HG02885 (cell line): ENCODE results near the gene EFCAB12.
"Not testable (repeated sequence)": the region's sequence is repeated elsewhere in the genome, so short reads cannot be mapped to it uniquely, and the experiment has no call there.

Source experiments
- ATAC-seq: cut with Tn5 transposase; IDR thresholded peaks from one replicate; pipeline ENCODE4 v1.9.1; 2021; ENCODE audit warnings: mild to moderate bottlenecking; ENCODE audit not compliant: unreplicated experiment, poor library complexity

The EFCAB12 gene

DNA sequence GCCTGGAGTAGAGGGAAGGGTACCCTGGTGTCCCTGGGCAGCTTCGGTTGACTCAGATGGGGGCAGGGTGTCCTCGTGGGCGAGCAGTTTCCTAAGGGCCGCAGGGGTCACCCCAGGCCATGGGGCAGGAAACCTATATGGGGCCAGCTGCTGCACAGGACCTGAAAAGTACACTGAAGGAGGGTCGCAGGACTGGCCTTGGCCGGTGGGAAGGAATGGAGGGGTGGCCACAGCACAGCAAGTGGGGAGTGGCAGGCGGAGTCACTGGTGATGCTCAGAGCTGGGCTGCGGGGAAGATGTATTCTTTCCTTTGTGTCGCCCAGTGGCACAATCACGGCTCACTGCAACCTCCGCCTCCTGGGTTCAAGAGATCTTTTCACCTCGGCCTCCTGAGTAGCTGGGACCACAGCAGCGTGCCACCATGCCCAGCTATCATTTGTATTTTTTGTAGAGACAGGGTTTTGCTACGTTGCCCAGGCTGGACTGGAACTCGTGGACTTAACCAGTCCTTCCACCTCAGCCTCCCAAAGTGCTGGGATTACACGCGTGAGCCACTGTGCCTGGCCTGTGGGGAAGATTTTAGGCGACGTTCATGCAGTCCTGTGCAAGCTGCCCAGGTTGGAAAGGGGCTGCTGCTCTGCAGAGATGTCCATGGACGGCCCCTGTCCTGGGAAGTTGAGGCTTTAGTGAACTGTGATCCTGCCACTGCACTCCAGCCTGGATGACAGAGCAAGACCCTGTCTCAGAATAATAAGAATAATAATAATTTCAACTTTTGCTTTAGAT, 57.2 kb downstream of the EFCAB12 start:
- ATAC-seq: no peak

DNA sequence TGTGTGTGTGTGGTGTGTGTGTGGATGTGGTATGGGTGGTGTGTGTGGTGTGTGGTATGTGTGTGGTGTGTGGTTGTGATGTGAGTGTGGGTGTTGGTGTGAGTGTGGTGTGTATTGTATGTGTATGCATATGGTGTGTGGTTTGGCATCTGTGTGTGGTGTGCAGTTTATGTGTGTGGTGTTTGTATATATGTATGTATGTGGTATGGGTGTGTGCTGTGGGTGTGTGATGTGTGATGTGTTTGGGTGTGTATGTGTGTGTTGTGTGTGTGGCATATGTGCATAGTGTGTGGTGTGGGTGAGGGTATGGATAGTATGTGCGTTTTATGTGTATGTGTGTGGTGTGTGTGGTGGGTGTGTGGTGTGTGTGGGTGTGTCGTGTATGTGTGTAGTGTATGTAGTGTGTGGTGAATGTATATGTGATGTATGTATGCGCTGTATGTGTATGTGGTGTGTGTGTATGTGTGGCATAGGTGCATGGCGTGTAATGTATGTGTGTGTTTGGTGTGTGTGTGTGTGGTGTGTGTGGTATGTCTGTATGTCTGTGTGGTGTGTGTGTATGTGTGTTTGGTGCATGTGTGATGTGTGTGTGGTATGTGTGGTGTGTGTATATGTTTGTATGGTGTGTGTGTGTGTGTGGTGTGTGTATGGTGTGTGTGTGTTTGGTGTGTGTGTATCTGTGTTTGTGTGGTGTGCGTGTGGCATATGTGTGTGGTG, 58.0 kb downstream of the EFCAB12 start:
- ATAC-seq: no peak

- ATAC-seq: no peak
Measured at GRCh38 chr3:129369711-129370110, 58.7 kb downstream of the EFCAB12 start.

GRCh38 chr3:129367821-129368220, 60.6 kb downstream of the EFCAB12 start:
- ATAC-seq: no peak

DNA sequence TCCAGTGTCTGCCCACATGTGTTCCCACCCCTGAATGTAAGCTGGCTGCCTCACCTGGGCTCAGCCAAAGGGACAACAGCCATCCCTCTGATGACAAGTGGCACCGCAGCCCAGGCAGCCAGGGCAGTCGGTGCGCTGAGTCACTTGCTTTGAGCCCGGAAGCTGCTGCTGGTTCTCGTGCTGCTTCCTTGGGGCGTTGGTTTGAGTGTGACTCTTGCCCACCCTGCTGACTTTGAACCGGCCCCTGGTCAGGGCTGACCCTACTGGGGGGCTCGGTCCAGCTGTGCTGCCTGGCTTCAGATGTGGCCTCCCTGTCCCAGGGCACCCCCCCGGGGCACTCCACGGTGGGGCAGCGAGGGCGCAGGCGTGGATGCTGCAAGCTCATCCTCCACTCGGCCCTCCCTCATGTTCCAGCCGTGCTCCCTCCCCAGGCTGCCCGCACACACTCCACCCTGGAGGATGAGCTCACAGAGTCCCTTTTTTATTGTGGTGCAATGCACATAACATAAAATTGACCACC, 62.1 kb downstream of the EFCAB12 start:
- ATAC-seq: no peak

- ATAC-seq: no peak
Measured at GRCh38 chr3:129365296-129366136, 62.9 kb downstream of the EFCAB12 start.

DNA sequence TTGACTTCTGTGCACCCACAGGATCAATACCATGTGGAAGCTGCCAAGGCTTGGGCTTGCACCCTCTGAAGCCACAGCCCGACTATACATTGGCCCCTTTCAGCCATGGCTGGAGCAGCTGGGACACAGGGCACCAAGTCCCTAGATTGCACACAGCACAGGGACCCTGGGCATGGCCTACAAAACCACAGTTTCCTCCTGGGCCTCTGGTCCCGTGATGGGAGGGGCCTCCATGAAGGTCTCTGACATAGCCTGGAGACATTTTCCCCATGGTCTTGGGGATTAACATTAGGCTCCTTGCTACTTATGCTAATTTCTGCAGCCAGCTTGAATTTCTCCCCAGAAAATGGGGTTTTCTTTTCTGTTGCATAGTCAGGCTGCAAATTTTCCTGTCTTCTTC, 63.6 kb downstream of the EFCAB12 start:
- not testable (repeated sequence) for ATAC-seq

- ATAC-seq: not testable (repeated sequence)
Measured at GRCh38 chr3:129363356-129363755, 65.1 kb downstream of the EFCAB12 start.

DNA sequence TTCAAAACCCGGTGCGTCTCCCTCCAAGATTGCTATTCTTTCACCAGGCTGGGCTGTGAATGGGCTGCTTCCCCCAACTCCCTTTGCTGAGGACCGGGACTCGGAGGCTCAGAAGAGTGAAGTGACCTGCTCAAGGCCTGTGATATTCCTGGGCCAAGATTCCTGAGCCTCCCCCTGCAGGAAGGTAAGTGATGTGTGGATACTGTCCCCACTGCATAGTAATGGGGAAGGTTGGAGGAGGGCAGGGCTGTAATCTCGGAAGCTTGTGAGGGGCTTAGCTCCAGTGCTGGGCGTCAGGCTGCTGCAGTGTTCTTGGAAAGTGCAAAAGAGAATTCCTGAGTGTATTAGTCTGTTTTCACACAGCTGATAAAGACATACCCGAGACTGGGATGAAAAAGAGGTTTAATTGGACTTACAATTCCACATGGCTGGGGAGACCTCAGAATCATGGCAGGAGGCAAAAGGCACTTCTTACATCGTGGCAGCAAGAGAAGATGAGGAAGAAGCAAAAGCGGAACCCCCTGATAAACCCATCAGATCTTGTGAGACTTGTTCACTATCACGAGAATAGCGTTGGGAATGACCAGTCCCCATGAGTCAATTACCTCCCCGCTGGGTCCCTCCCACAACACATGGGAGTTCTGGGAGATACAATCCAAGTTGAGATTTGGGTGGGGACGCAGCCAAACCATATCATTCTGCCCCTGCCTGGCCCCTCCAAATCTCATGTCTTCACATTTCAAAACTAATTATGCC, 67.6 kb downstream of the EFCAB12 start:
- ATAC-seq: no peak

- no peak for ATAC-seq
Measured at GRCh38 chr3:129360171-129360611, 68.2 kb downstream of the EFCAB12 start.

DNA sequence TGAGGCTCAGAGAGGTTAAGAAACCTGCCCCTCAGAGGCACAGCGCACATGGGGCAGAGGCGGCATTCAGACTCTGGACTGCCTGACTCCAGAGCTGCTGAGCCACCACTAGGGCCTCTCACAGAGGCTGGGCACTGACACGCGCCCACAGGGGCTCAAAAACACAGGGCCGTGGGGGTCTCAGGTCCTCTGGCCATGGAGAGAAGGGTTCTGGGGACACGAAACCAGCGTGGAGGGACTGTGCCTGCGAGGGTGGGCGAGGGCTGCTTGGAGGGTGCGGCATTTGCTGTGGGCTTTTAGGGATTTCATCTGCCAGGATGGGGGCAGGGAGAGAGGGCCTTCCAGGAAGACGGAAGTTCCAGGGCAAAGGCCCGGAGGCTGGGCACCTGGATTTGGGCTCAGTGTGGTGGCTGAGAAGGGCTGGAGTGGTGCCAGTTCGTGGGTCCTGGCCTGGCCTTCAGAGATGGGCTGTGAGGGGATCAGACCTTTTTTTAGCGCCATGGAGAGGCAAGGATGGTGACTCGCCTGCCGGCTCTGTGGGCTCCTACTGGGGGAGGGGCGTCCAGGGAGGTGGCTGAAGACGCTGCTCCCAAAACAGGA, 69.6 kb downstream of the EFCAB12 start:
- no peak for ATAC-seq

DNA sequence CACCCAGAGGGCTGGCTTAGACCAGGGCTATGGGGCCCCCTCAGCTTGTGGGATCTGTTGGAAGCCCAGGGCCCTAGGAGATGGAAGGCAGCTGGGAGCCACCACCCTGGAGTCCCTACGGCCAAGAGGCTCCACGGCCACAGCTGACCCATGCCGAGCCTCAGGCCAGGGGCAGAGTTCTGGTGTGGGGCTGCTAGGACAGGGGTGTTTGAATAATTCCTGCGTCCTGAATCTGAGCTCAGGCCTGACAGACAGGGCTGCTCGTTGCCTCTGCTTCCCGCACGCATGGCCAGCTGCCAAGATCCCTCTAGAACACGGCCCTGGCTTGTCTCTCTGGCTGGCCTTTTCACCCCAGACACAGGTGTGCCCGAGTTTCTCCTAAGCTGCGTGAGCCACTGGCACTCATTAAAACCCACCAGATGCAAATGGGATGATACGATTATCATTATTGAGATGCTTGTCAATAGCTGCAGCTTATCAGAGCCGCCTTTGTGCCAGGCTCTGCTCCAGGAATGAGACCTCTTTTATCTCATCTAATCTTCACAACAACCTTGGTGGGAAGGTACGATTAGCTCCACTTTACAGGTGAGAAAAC, 70.2 kb downstream of the EFCAB12 start:
- no peak for ATAC-seq

DNA sequence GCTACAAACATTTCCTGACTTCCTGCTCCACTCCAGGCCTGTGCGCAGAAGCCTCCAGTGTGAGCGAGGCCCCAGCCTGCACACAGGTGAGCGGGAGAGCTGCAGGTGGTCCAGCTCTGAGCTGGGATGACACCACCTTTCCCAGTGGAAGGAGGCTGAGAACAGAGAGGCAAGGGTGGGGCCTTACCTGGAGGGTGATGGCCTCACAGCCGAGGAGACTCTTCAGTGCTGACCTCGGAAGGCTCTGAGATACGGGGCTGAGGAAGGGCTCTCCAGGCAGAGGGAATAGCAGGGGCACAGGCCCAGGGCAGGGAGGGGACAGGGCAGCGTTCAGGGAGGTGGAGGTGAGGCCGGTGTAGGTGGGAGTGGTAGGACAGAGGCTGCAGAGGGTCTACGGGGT, 70.8 kb downstream of the EFCAB12 start:
- no peak for ATAC-seq

GRCh38 chr3:129356756-129357425, 71.5 kb downstream of the EFCAB12 start:
- no peak for ATAC-seq

GRCh38 chr3:129353589-129353941, 74.9 kb downstream of the EFCAB12 start:
- no peak for ATAC-seq

DNA sequence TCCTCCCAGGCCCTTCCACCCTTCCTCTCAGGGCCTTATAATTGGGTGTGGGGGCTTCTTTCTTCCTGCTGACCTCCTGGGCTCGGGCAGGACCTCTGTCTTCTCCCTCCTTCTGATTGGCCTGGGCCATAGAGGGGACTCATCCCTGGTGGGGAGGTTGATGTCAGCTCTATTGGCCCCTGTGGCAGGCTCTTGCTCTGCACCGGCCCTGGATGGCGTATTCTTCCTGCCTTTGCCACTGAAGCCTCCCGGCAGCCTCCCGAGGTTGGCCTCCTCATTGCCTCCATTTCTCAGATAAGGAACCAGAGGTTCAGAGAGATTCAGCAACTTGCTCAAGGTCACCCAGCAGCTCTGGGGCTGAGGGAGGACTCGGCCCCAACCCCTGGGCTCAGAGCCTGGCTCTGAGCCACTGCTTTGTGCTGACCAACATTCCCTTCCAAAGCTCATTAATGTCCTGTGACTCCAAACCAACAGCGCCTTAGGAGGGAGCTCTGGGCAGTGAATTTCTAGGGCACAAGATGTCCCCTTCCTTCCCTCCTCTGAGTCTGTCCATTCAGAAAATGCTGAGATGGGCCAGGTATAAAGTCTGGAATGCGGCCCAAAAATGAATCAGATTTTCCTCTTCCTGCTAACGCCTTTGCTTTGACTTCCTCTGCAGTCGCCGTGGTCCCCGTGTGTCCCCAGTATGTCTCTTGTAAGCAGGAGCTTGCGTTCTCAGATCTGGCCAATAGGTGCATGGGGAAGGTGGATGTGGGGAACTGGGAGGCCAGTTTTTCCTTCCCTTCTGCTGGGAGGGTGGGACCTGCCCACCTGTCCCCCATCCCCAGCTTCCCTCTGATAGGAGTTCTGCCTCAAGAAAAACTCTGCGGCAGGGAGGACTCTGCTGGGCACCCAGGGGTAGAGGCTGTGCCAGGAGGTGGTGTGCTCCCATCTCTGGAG, 75.5 kb downstream of the EFCAB12 start:
- no peak for ATAC-seq

GRCh38 chr3:129352045-129352444, 76.4 kb downstream of the EFCAB12 start:
- ATAC-seq: no peak
